ENCODE data around the gene SYTL3. TPM values are rescaled to one million over a fixed set of nuclear protein-coding genes. Genes with fewer than 3 reads are reported as not detected.

Gene SYTL3
- total RNA-seq, 5 donors from 2014 or later (not counting 1 experiment from before 2014, with no cell fraction given), result 14.4 to 45.6 (median 22.9) TPM

DNA sequence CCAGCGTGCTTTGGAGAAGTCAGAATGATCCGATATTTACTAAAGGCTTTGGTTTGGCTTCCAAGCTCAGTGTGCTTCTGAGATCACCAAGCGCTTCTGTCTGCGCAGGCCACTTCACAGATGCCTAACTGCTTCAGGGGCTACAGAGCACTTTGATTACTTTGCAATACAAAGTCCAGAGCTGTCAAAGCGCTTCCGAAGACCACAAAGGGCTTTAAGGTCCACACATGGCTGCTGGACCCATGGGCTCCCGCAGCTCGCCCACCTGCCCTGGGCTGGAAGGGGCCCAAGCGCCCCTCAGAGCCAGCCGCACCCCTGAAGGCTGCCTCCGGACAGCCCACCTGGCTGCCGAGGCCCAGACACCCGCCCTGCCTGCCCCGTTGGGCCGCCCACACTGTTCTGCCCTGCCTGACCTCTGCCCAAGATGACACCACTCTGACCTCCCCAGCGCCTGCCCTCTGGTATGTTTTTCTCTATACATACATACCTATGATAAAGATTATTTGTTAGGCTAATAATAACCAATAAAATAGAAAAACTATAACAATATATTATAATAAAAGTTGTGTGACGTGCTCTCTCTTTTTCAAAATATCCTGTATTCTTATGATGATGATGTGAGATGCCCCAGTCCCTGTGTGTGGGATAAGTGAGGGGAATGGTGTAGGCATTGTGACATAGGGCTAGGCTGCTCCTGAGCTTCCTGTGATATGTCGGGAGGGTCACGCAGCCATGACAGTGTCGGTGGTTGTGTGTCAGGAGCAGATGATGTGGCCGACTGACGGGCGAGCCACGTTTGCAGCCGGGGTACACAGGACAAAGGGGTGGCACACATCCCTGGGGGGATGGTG is 27.9 kb upstream of the SYTL3 start:
- Mint-ChIP-seq H3K4me1 (peaks cover 14 to 19% (median 19%) of the 10 kb centered on the region in 3 donors), H3K9me3 (no peaks in the 10 kb centered on the region), H3K4me3 (no peak overlapping the region), H3K27ac (peak overlapping the region in 1 of 2 donors; percentile 28), H3K36me3 (peaks cover 67% of the 10 kb centered on the region), H3K27me3 (no peaks in the 10 kb centered on the region)
- Histone ChIP-seq H3K27ac (ENCODE audit: low read length) (no peak overlapping the region), H3K9me3 (no peaks in the 10 kb centered on the region), H3K27me3 (replicated peaks in 1 of 2; ENCODE audit: control insufficient read depth in 2 of 2, extremely low read depth in 1 of 2, insufficient read depth in 2 of 2, low read length in 1 of 2) (no peaks in the 10 kb centered on the region), H3K36me3 (ENCODE audit: control insufficient read depth in 2 of 2, extremely low read depth in 1 of 2, insufficient read depth in 1 of 2, low read length in 1 of 2) (peaks cover 21 to 64% of the 10 kb centered on the region in 2 donors), H3K4me3 (ENCODE audit: control insufficient read depth in 1 of 2, extremely low read depth in 1 of 2, low read length in 1 of 2) (no peak overlapping the region), H3K4me1 (ENCODE audit: control insufficient read depth in 1 of 2, extremely low read depth in 1 of 2, insufficient read depth in 2 of 2, low read length in 2 of 2) (no peaks in the 10 kb centered on the region)
- CTCF ChIA-PET, result interaction anchor here in 1 of 2 donors (0.5 kb wide), 1 partner anchor 167 kb away, joined by 3 read pairs; no protein-coding TSS in a partner anchor
- POLR2A ChIA-PET, result interaction anchor here (0.5 to 0.6 kb wide), 2 partner anchors 8 to 18 kb away, joined by 5 to 7 read pairs; no protein-coding TSS in a partner anchor
- ATAC-seq (replicated peaks in 1 of 4), result no peak
- no peak for DNase-seq
- 97% methylated on average over 16 of the region's 25 CpGs for WGBS (ENCODE audit: insufficient coverage)

DNA sequence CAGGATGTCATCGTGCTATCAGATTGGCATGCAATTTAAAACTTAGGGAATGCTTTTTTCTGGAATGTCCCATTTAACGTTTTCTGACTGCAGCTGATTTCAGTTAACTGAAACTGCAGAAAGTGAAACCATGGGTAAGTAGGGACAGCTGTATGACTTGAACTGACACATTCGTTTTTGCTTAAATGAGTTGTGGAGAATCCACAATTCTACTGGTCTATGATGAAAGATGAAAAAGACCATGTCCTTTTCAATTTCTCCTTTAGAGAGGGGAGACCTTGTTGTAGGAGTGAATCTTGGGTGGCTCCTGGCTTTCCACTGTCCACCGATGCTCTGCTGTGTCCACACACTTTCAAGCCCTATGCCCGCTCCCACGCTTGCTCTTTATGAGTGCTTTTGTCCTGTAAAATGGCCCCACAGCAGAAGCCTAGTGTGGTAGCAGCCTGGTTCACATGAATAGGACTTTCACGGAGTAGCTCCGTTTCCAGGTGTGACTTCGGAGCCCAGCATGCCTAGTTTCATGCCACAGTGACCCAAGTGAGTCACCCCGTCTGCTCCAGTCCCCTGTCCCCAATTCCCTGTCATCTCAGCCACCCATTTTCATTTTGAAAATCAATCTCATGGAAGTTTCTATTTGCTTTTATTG is 27.2 kb upstream of the SYTL3 start:
- H3K4me3 Mint-ChIP-seq, result no peak overlapping the region
- no peaks in the 10 kb centered on the region for H3K4me1 ChIP-seq (ENCODE audit: control insufficient read depth in 1 of 2, extremely low read depth in 1 of 2, insufficient read depth in 2 of 2, low read length in 2 of 2)
- ChIA-PET CTCF (interaction anchor here in 1 of 2 donors (0.6 kb wide), 1 partner anchor 35 kb away, joined by 4 read pairs; no protein-coding TSS in a partner anchor), POLR2A (no interaction called here)
- DNase-seq (no peak), ATAC-seq (replicated peaks in 1 of 4) (no peak)
- H3K27ac Mint-ChIP-seq, result peak overlapping the region in 1 of 2 donors; percentile 28
- WGBS (ENCODE audit: insufficient coverage), result 83% methylated on average over 8 of the region's 10 CpGs
- peaks cover 67% of the 10 kb centered on the region for H3K36me3 Mint-ChIP-seq
- no peaks in the 10 kb centered on the region for H3K27me3 Mint-ChIP-seq
- H3K4me3 ChIP-seq (ENCODE audit: control insufficient read depth in 1 of 2, extremely low read depth in 1 of 2, low read length in 1 of 2), result no peak overlapping the region
- H3K36me3 ChIP-seq (ENCODE audit: control insufficient read depth in 2 of 2, extremely low read depth in 1 of 2, insufficient read depth in 1 of 2, low read length in 1 of 2), result peaks cover 21 to 71% of the 10 kb centered on the region in 2 donors
- no peaks in the 10 kb centered on the region for H3K9me3 ChIP-seq
- H3K4me1 Mint-ChIP-seq, result peaks cover 8 to 16% (median 12%) of the 10 kb centered on the region in 3 donors
- H3K27ac ChIP-seq (ENCODE audit: low read length), result no peak overlapping the region
- H3K27me3 ChIP-seq (replicated peaks in 1 of 2; ENCODE audit: control insufficient read depth in 2 of 2, extremely low read depth in 1 of 2, insufficient read depth in 2 of 2, low read length in 1 of 2), result no peaks in the 10 kb centered on the region
- no peaks in the 10 kb centered on the region for H3K9me3 Mint-ChIP-seq

DNA sequence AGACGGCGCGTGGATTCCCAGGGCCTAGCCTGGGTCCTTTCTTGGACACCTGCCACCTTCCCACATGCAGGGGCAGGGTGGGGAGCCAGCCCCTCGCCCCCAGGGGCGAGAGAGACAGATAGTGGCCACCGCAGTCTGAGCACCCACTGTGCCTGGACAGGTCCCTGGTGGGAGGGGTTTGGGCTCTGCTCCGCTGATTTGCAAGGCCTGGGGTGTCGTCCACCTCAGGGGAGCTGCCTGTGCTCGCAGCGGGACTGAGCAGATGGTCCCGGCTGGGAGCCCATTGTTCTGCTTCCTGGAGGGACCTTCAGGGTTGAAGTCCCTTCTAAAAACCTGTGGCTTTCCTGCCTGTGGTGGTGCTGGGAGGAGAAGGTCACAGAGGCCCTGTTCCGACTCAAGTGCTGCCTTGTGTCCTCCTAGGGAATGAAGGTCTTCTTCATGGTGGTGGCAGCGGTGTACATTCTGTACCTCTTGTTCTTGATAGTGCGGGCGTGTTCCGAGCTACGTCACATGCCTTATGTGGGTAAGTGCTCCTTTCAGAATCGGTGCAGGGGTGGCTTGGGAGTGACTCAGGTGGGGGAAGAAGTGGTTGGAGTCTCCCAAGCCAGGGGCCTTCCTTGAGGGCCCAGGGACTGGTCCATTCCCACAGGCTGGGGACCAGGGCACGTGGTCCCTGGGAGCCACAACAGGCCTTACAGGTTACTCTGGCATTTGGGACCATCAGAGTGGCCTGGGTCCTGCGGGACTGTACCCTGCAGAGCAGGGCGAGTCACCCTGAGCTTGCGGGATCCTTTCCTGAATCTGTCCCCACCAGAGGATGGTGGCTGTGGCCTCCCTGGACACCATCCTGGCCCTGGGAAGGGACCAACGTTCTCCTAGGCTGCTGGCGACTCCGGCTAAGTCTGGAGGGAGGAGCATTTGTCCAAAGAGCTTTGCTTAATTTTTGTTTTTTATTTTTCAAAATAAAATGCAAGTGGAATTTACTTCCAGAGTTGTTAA is 24.9 kb upstream of the SYTL3 start:
- no peaks in the 10 kb centered on the region for H3K9me3 Mint-ChIP-seq
- 95% methylated on average over 16 of the region's 25 CpGs for WGBS (ENCODE audit: insufficient coverage)
- no peak overlapping the region for H3K4me3 Mint-ChIP-seq
- Histone ChIP-seq H3K27ac (ENCODE audit: low read length) (no peak overlapping the region), H3K4me1 (ENCODE audit: control insufficient read depth in 1 of 2, extremely low read depth in 1 of 2, insufficient read depth in 2 of 2, low read length in 2 of 2) (no peaks in the 10 kb centered on the region), H3K4me3 (ENCODE audit: control insufficient read depth in 1 of 2, extremely low read depth in 1 of 2, low read length in 1 of 2) (no peak overlapping the region), H3K27me3 (replicated peaks in 1 of 2; ENCODE audit: control insufficient read depth in 2 of 2, extremely low read depth in 1 of 2, insufficient read depth in 2 of 2, low read length in 1 of 2) (no peaks in the 10 kb centered on the region), H3K36me3 (ENCODE audit: control insufficient read depth in 2 of 2, extremely low read depth in 1 of 2, insufficient read depth in 1 of 2, low read length in 1 of 2) (peaks cover 21 to 90% of the 10 kb centered on the region in 2 donors), H3K9me3 (no peaks in the 10 kb centered on the region)
- no peak for DNase-seq
- no peak for ATAC-seq (replicated peaks in 1 of 4)
- CTCF ChIA-PET, result no interaction called here
- POLR2A ChIA-PET, result no interaction called here
- peaks cover 10 to 15% (median 12%) of the 10 kb centered on the region in 3 donors for H3K4me1 Mint-ChIP-seq
- peaks cover 63% of the 10 kb centered on the region for H3K36me3 Mint-ChIP-seq
- H3K27ac Mint-ChIP-seq, result peak overlapping the region in 1 of 2 donors; percentile 39
- H3K27me3 Mint-ChIP-seq, result no peaks in the 10 kb centered on the region

DNA sequence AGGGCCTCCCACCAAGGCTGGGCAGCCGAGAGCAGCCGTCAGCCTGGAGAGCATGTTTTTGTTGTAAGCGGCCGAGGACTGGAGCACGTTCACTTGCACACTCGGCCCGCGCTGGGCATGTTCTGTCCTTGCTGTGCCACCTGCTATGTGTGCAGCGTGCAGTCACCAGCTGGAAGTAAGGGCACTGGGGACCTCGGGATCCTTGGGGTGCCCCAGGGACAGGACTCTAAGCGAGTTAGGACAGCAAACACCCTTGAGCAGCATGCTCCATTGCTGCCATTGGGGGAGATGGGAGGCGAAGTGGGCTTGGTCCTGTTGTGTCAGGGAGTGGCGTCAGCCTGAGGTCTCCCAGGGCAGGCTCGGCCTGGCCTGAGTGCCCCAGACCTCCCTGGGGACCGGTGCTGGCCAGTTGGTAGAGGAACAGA is 24.0 kb upstream of the SYTL3 start:
- Mint-ChIP-seq H3K4me3 (no peak overlapping the region), H3K36me3 (peaks cover 56% of the 10 kb centered on the region), H3K27ac (no peak overlapping the region), H3K27me3 (no peaks in the 10 kb centered on the region), H3K9me3 (no peaks in the 10 kb centered on the region), H3K4me1 (peaks cover 5 to 16% (median 12%) of the 10 kb centered on the region in 3 donors)
- no peak for ATAC-seq (replicated peaks in 1 of 4)
- H3K36me3 ChIP-seq (ENCODE audit: control insufficient read depth in 2 of 2, extremely low read depth in 1 of 2, insufficient read depth in 1 of 2, low read length in 1 of 2), result peaks cover 21 to 90% of the 10 kb centered on the region in 2 donors
- no peaks in the 10 kb centered on the region for H3K27me3 ChIP-seq (replicated peaks in 1 of 2; ENCODE audit: control insufficient read depth in 2 of 2, extremely low read depth in 1 of 2, insufficient read depth in 2 of 2, low read length in 1 of 2)
- H3K4me1 ChIP-seq (ENCODE audit: control insufficient read depth in 1 of 2, extremely low read depth in 1 of 2, insufficient read depth in 2 of 2, low read length in 2 of 2), result peaks cover 0 to under 1% of the 10 kb centered on the region in 2 experiments
- POLR2A ChIA-PET, result no interaction called here
- H3K4me3 ChIP-seq (ENCODE audit: control insufficient read depth in 1 of 2, extremely low read depth in 1 of 2, low read length in 1 of 2), result no peak overlapping the region
- H3K9me3 ChIP-seq, result no peaks in the 10 kb centered on the region
- CTCF ChIA-PET, result no interaction called here
- DNase-seq, result no peak
- WGBS (ENCODE audit: insufficient coverage), result 97% methylated on average over 14 of the region's 15 CpGs
- no peak overlapping the region for H3K27ac ChIP-seq (ENCODE audit: low read length)

DNA sequence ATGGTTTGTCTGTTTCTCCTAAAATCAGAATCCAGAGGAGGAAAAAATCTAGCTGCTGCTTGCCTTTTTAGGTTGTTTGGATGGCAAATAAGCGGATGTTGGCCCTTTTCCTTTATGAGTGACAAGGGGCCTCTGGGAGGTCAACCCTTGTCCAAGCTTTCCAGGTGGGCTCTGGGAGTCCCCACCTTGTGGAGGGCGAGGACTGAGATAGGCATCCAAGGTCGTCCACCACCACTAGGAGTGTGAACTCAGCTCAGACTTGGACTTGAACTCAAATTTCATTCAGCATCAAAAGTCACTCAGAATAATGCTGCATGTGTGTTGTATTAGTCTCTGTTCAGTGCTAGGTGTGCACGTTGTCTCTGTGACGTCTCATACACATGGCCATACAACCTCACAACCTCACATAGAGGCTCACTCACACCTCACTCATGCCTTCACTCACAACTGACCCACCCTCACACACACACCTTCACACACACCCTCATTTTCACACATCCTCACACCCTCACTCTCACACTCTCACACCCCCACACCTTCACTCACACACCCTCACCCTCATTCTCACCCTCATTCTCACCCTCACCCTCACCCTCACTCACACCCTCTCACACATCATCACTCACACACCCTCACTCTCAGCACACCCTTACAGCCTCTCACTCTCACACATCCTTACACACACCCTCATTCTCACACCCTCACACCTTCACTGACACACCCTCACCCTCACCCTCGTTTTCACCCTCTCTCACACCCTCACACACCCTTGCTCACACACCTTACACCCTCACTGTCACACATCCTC is 23.3 kb upstream of the SYTL3 start:
- Histone ChIP-seq H3K27ac (ENCODE audit: low read length) (no peak overlapping the region), H3K4me3 (ENCODE audit: control insufficient read depth in 1 of 2, extremely low read depth in 1 of 2, low read length in 1 of 2) (no peak overlapping the region), H3K36me3 (ENCODE audit: control insufficient read depth in 2 of 2, extremely low read depth in 1 of 2, insufficient read depth in 1 of 2, low read length in 1 of 2) (peaks cover 19 to 90% of the 10 kb centered on the region in 2 donors), H3K9me3 (no peaks in the 10 kb centered on the region), H3K4me1 (ENCODE audit: control insufficient read depth in 1 of 2, extremely low read depth in 1 of 2, insufficient read depth in 2 of 2, low read length in 2 of 2) (peaks cover 0 to 7% of the 10 kb centered on the region in 2 experiments), H3K27me3 (replicated peaks in 1 of 2; ENCODE audit: control insufficient read depth in 2 of 2, extremely low read depth in 1 of 2, insufficient read depth in 2 of 2, low read length in 1 of 2) (no peaks in the 10 kb centered on the region)
- ATAC-seq (replicated peaks in 1 of 4) (no peak), DNase-seq (no peak)
- peaks cover 58% of the 10 kb centered on the region for H3K36me3 Mint-ChIP-seq
- no peaks in the 10 kb centered on the region for H3K9me3 Mint-ChIP-seq
- ChIA-PET POLR2A (no interaction called here), CTCF (no interaction called here)
- H3K4me3 Mint-ChIP-seq, result no peak overlapping the region
- H3K27me3 Mint-ChIP-seq, result no peaks in the 10 kb centered on the region
- peaks cover 12 to 23% (median 18%) of the 10 kb centered on the region in 3 donors for H3K4me1 Mint-ChIP-seq
- 89% methylated on average over 5 of the region's 6 CpGs for WGBS (ENCODE audit: insufficient coverage)
- peak overlapping the region; percentile 5 to 48 for H3K27ac Mint-ChIP-seq

Measured in T-cell (primary cell).